Gastrocnemius medialis (tissue), 4 donors: Measurements from ENCODE around the gene EMX2. TPM values are rescaled to one million over a fixed set of nuclear protein-coding genes. Genes with fewer than 3 reads are reported as not detected.
A peak's percentile ranks its signal among the peaks of the same experiment; 100 is the strongest.

Source experiments
- ATAC-seq, 2 donors: fragments of 150-250 bp; one replicate each; pipeline ENCODE4 v1.9.1; 2016
- DNase-seq, 2 donors: peaks; one replicate each; pipeline ENCODE4 v3.0.0-alpha.2; 2019
- H3K27ac ChIP-seq, 4 donors: fragments of 200-600 bp; sonication (generic); 1 replicate in 1 of 4; 2 replicates in 3 of 4; pipeline ENCODE4 v1.5.1; 2016 to 2018; ENCODE audit warnings: mild to moderate bottlenecking in 2 of 4, moderate library complexity in 1 of 4
- H3K27me3 ChIP-seq, 3 donors: fragments of 200-600 bp; sonication (generic) in 2 of 3; 1 replicate in 1 of 3; 2 replicates in 2 of 3; pipeline versions ENCODE4 v1.5.1 to v1.6.0; 2016 to 2019; ENCODE audit warnings: mild to moderate bottlenecking in 1 of 3, moderate library complexity in 1 of 3
- H3K36me3 ChIP-seq, 2 donors: fragments of 200-600 bp; sonication (generic) in 1 of 2; one replicate each; pipeline ENCODE4 v1.5.1; 2017 to 2018
- H3K4me1 ChIP-seq, 2 donors: fragments of 200-600 bp; sonication (generic) in 1 of 2; one replicate each; pipeline ENCODE4 v1.5.1; 2016 to 2017; ENCODE audit warnings: mild to moderate bottlenecking in 2 of 2
- H3K4me3 ChIP-seq, 4 donors: fragments of 200-600 bp; sonication (generic) in 3 of 4; 1 replicate in 1 of 4; 2 replicates in 3 of 4; pipeline ENCODE4 v1.5.1; 2016 to 2019; ENCODE audit warnings: mild to moderate bottlenecking in 2 of 4
- H3K9me3 ChIP-seq, 3 donors: fragments of 200-600 bp; sonication (generic) in 2 of 3; 1 replicate in 1 of 3; 2 replicates in 2 of 3; pipeline ENCODE4 v1.5.1; 2016 to 2019
- POLR2A ChIP-seq, 2 donors: fragments of 450-650 bp; IDR thresholded peaks; one replicate each; pipeline ENCODE4 v1.6.1; 2017; ENCODE audit warnings: antibody characterized with exemption in 2 of 2, mild to moderate bottlenecking in 2 of 2, moderate library complexity in 2 of 2
- in situ Hi-C, 4 donors: fragments of 200-750 bp; cut with MboI; loops; one replicate each; pipeline versions ENCODE4 v1.15.0 to v1.8.0; 2017; ENCODE audit warnings: low sequenced_read_pairs in 4 of 4
- intact Hi-C: fragments of 100-400 bp; cut with DNase I; formaldehyde crosslinking; loops from one replicate; pipeline ENCODE4 v1.15.1; 2023; ENCODE audit warnings: low total_unique reads
- total RNA-seq, 4 donors: library from RNA; depleted of rRNA; stranded (reverse); fragments of >200 nt; gene quantifications; one replicate each; pipeline versions ENCODE4 v1.1.0 to v1.2.3, GENCODE V29; 2016
- TF ChIP-seq, protein P1 (sequence below), 5 experiments: fragments of 450-650 bp in 3 of 5; fragments of 200-600 bp in 2 of 5; sonication (generic) in 2 of 5; IDR thresholded peaks in 4 of 5; conservative IDR thresholded peaks in 1 of 5; 1 replicate in 4 of 5; 2 replicates in 1 of 5; pipeline ENCODE4 v1.5.1; 2016 to 2019; ENCODE audit warnings: antibody characterized with exemption in 5 of 5, mild to moderate bottlenecking in 3 of 5, moderate library complexity in 3 of 5

EMX2 gene
- total RNA-seq, 4 donors from 2014 or later = 0.46 to 1.5 (median 0.82) TPM

DNA sequence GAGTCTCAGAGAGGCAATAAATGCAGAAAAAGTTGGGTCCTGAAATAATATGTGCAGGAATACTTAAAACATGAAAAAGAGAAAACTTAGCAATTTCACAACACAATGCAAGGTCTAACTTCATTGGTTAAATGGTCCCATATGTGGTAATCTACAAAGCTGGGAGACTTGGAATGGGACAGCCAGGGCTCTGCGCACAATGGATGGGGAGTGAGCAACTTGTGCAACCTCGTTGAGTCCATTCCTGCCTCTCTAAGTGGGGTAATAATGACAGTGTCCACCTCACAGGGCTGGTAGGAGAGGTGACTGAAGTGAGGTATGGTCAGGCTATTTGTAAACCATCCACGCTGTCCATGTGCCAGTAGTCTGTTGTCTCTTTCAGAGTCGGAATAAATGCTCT, 11.8 kb upstream of the EMX2 start:
- intact Hi-C loops = loop anchor here (10.0 kb wide), 1 partner anchor 234 kb away; no protein-coding TSS in a partner anchor
- no peak for ATAC-seq
- Histone ChIP-seq H3K4me1 (peaks cover 2 to 17% of the 10 kb centered on the region in 2 donors), H3K27ac (no peak overlapping the region), H3K4me3 (no peak overlapping the region), H3K36me3 (no peaks in the 10 kb centered on the region), H3K27me3 (peaks cover 52 to 63% (median 52%) of the 10 kb centered on the region in 3 donors), H3K9me3 (no peaks in the 10 kb centered on the region)
- in situ Hi-C loops = no loop called here
- TF ChIP-seq, protein P1, sequence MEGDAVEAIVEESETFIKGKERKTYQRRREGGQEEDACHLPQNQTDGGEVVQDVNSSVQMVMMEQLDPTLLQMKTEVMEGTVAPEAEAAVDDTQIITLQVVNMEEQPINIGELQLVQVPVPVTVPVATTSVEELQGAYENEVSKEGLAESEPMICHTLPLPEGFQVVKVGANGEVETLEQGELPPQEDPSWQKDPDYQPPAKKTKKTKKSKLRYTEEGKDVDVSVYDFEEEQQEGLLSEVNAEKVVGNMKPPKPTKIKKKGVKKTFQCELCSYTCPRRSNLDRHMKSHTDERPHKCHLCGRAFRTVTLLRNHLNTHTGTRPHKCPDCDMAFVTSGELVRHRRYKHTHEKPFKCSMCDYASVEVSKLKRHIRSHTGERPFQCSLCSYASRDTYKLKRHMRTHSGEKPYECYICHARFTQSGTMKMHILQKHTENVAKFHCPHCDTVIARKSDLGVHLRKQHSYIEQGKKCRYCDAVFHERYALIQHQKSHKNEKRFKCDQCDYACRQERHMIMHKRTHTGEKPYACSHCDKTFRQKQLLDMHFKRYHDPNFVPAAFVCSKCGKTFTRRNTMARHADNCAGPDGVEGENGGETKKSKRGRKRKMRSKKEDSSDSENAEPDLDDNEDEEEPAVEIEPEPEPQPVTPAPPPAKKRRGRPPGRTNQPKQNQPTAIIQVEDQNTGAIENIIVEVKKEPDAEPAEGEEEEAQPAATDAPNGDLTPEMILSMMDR (IDR thresholded peaks at IDR 0.05 in 4 of 5, conservative IDR thresholded peaks at IDR 0.05 in 1 of 5) = no peak
- TF ChIP-seq POLR2A (IDR thresholded peaks at IDR 0.05) = no peak
- DNase-seq = no peak

DNA sequence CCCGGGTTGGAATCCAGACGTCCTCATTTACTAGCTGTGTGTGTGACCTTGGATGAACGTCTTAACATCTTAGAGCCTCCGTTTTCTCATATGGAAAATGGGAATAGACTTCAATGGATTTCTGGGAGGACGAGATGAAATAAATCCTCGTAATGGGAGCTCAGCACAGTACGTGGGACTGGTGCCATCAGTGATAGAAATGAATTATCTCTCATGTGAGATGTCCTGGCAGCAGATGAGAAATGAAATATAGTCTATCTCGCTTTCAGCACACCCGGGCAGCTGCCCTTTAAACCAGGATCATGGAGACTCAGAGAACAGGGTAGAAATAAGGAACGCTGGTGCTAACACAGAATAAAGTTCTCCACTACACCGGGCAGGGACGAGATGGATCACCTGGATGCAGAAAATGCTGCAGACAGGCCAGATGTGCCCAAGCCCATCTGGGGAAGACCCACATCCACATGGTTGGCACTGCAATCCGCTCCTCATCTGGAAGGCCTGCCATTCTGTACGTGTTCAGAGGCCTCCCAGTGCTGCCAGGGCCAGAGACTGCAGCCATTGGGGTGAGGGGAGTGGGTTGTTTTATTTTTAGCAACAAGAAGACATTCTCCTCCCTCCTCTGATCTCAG, 11.1 kb upstream of the EMX2 start:
- Histone ChIP-seq H3K9me3 (no peaks in the 10 kb centered on the region), H3K36me3 (no peaks in the 10 kb centered on the region), H3K4me3 (no peak overlapping the region), H3K4me1 (peaks cover 2 to 17% of the 10 kb centered on the region in 2 donors), H3K27ac (no peak overlapping the region), H3K27me3 (peaks cover 59 to 70% (median 59%) of the 10 kb centered on the region in 3 donors)
- intact Hi-C loops = loop anchor here (10.0 kb wide), 1 partner anchor 233 kb away; no protein-coding TSS in a partner anchor
- TF ChIP-seq, protein P1 (IDR thresholded peaks at IDR 0.05 in 4 of 5, conservative IDR thresholded peaks at IDR 0.05 in 1 of 5) = no peak
- TF ChIP-seq POLR2A (IDR thresholded peaks at IDR 0.05) = no peak
- DNase-seq (no peak), ATAC-seq (no peak)
- in situ Hi-C loops = no loop called here

DNA sequence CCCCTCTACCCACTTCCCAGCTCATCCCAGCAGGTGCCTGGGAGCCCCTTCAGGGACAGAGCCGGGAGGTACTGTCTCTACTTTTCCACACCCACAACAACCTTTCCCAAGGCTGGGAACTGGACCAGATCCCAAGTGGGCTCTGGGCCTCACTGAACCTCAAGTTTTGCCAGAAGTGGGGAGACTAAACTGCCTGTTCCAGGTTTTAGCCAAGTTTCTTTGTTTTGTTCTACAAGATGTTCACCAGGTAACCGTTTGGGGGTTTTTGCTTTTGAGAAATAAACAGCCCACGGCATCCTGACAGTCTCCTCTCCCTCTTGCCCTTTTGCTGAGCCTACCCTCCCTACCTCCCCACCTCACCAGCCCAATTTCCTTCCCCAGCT, 10.6 kb upstream of the EMX2 start:
- ATAC-seq (no peak), DNase-seq (no peak)
- Histone ChIP-seq H3K27ac (no peak overlapping the region), H3K9me3 (no peaks in the 10 kb centered on the region), H3K4me1 (peaks cover 2 to 17% of the 10 kb centered on the region in 2 donors), H3K27me3 (peaks cover 64 to 75% (median 64%) of the 10 kb centered on the region in 3 donors), H3K4me3 (no peak overlapping the region), H3K36me3 (no peaks in the 10 kb centered on the region)
- in situ Hi-C loops (no loop called here), intact Hi-C loops (loop anchor here (10.0 kb wide), 1 partner anchor 233 kb away; no protein-coding TSS in a partner anchor)
- TF ChIP-seq POLR2A (IDR thresholded peaks at IDR 0.05) = no peak
- TF ChIP-seq, protein P1 (IDR thresholded peaks at IDR 0.05 in 4 of 5, conservative IDR thresholded peaks at IDR 0.05 in 1 of 5) = no peak

DNA sequence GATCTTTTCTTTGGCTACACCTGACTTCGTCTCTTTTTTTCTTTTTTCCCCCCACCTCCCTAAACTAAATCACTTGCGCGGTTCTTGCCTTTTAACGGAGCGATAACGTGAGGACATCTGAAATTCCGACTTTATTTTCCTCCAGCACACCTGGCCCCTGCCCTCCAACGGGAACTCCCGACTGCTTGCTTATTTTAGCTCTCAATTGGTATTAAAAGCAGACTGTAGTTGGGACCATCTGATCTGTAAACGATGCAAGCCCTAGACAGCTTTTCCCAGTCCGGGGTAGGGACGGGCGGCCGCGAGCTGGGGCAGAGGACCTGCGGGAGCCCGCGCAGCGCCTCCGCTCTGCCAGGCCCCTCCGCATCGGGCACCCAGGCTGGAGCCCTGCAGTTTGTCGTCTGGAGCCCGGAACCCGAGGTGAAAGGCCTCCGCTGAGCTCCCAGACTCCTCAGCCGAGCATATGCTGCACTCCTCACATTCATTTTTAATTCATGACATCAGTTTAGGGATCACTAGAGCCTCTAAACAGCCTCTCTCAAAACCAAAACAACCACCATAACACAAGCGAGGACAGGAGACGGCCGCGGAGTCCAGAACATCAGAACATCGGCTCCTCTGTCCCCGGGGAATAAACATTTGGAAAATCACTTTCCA, 10.0 kb upstream of the EMX2 start:
- H3K4me3 ChIP-seq = peak overlapping the region in 3 of 4 donors; percentile 18 to 27 (median 22)
- intact Hi-C loops (loop anchor here (10.0 kb wide), 1 partner anchor 232 kb away; no protein-coding TSS in a partner anchor), in situ Hi-C loops (no loop called here)
- no peaks in the 10 kb centered on the region for H3K36me3 ChIP-seq
- DNase-seq = no peak
- no peaks in the 10 kb centered on the region for H3K9me3 ChIP-seq
- peaks cover 68 to 80% (median 70%) of the 10 kb centered on the region in 3 donors for H3K27me3 ChIP-seq
- H3K4me1 ChIP-seq = peaks cover 7 to 17% of the 10 kb centered on the region in 2 donors
- ATAC-seq = peak in 1 of 2 donors; percentile 45
- TF ChIP-seq POLR2A (IDR thresholded peaks at IDR 0.05) = no peak
- TF ChIP-seq, protein P1 (IDR thresholded peaks at IDR 0.05 in 4 of 5, conservative IDR thresholded peaks at IDR 0.05 in 1 of 5) = no peak
- peak overlapping the region in 2 of 4 donors; percentile 37 to 41 for H3K27ac ChIP-seq
